ENCODE results near the gene PTPRN2. TPM values are rescaled to one million over a fixed set of nuclear protein-coding genes. Genes with fewer than 3 reads are reported as not detected.
A peak's percentile ranks its signal among the peaks of the same experiment; 100 is the strongest.

PTPRN2 gene
- total RNA-seq, 1 donor from 2014 or later: 32.2 TPM

DNA sequence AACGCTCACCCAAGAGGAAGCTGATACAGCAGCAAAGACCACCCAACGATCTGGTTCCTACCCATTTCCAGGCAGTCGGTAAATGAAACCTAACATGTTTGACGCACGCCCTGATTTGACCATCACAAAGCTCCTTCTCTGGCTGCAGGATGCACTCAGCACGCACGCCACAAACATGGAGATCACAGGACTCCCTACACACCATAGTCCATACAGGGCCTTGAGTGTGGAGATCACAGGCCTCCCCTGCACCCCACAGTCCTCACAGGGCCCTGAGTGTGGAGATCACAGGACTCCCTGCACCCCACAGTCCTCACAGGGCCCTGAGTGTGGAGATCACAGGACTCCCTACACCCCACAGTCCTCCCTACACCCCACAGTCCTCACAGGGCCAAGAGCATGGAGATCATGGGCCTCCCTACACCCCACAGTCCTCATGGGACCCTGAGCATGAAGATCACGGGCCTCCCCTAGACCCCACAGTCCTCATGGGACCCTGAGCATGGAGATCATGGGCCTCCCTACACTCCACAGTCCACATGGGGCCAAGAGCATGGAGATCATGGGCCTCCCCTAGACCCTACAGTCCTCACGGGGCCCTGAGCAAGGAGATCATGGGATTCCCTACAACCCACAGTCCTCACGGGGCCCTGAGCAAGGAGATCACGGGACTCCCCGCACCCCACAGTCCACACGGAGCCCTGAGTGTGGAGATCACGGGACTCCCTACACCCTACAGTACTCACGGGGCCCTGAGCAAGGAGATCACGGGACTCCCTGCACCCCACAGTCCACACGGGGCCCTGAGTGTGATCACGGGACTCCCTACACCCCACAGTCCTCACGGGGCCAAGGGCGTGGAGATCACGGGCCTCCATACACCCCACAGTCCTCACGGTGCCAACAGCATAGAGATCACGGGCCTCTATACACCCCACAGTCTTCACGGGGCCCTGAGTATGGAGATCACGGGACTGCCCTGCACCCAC lies 841.6 kb downstream of the PTPRN2 start:
- no peaks in the 10 kb centered on the region for H3K36me3 Mint-ChIP-seq (ENCODE audit: low read depth)
- H3K4me3 Mint-ChIP-seq: no peak overlapping the region
- H3K9me3 Mint-ChIP-seq: no peaks in the 10 kb centered on the region
- no peak for DNase-seq (ENCODE audit: low read depth, low spot score)
- peaks cover 7% of the 10 kb centered on the region for H3K4me1 Mint-ChIP-seq
- H3K27ac Mint-ChIP-seq (ENCODE audit: unreplicated experiment): peak overlapping the region; percentile 62
- H3K27me3 Mint-ChIP-seq (ENCODE audit: low read depth): peaks cover 2% of the 10 kb centered on the region
- TF ChIP-seq, protein P1, sequence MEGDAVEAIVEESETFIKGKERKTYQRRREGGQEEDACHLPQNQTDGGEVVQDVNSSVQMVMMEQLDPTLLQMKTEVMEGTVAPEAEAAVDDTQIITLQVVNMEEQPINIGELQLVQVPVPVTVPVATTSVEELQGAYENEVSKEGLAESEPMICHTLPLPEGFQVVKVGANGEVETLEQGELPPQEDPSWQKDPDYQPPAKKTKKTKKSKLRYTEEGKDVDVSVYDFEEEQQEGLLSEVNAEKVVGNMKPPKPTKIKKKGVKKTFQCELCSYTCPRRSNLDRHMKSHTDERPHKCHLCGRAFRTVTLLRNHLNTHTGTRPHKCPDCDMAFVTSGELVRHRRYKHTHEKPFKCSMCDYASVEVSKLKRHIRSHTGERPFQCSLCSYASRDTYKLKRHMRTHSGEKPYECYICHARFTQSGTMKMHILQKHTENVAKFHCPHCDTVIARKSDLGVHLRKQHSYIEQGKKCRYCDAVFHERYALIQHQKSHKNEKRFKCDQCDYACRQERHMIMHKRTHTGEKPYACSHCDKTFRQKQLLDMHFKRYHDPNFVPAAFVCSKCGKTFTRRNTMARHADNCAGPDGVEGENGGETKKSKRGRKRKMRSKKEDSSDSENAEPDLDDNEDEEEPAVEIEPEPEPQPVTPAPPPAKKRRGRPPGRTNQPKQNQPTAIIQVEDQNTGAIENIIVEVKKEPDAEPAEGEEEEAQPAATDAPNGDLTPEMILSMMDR (conservative IDR thresholded peaks at IDR 0.05): no peak

DNA sequence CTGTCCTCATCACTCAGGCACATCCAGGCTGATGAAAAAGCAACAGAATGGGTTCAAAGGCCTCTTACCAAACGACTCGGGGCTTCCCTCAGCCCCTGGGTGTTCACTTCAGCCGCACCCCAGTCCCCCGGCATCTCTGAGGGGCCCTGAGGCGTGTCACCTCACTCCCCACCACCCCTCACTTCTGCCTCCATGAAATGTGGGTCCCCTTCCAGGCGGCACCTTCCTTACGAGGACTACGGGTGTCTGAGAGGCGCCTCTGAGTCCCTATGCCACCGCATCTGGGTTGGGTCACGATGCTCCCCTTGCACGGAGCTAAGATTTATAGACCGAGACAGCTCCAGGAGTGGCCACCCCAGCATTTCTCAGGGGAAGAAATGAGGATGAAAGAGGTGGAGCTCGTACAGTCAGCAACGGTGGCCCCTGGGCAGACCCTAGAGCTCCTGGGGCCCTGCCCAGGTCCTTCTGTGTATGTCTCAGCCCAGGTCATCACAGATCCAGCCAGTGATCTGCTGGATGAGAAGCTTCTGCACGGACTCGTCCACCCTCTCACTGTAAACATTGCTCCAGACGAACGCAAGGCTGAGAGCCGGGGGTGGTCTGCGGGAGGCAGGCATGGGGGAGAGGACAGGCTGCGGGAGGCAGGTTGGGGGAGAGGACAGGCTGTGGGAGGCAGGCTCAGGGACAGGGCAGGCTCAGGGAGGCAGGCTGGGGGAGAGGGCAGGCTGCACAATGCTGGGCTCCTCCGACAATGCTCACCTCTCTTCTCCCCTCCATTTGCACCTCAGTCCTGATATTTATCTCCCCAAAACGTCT lies 842.6 kb downstream of the PTPRN2 start:
- no peaks in the 10 kb centered on the region for H3K36me3 Mint-ChIP-seq (ENCODE audit: low read depth)
- peaks cover 2% of the 10 kb centered on the region for H3K27me3 Mint-ChIP-seq (ENCODE audit: low read depth)
- H3K27ac Mint-ChIP-seq (ENCODE audit: unreplicated experiment): no peak overlapping the region
- H3K4me1 Mint-ChIP-seq: peaks cover 5% of the 10 kb centered on the region
- H3K4me3 Mint-ChIP-seq: no peak overlapping the region
- DNase-seq (ENCODE audit: low read depth, low spot score): no peak
- TF ChIP-seq, protein P1 (conservative IDR thresholded peaks at IDR 0.05): no peak
- no peaks in the 10 kb centered on the region for H3K9me3 Mint-ChIP-seq

- Mint-ChIP-seq H3K9me3 (no peaks in the 10 kb centered on the region), H3K36me3 (ENCODE audit: low read depth) (no peaks in the 10 kb centered on the region), H3K27ac (ENCODE audit: unreplicated experiment) (no peak overlapping the region), H3K4me1 (peaks cover 5% of the 10 kb centered on the region), H3K4me3 (no peak overlapping the region), H3K27me3 (ENCODE audit: low read depth) (peaks cover 2% of the 10 kb centered on the region)
- no peak for DNase-seq (ENCODE audit: low read depth, low spot score)
- TF ChIP-seq, protein P1 (conservative IDR thresholded peaks at IDR 0.05): no peak
These were observed 843.7 kb downstream of the PTPRN2 start for GRCh38 chr7:157743781-157744525.

DNA sequence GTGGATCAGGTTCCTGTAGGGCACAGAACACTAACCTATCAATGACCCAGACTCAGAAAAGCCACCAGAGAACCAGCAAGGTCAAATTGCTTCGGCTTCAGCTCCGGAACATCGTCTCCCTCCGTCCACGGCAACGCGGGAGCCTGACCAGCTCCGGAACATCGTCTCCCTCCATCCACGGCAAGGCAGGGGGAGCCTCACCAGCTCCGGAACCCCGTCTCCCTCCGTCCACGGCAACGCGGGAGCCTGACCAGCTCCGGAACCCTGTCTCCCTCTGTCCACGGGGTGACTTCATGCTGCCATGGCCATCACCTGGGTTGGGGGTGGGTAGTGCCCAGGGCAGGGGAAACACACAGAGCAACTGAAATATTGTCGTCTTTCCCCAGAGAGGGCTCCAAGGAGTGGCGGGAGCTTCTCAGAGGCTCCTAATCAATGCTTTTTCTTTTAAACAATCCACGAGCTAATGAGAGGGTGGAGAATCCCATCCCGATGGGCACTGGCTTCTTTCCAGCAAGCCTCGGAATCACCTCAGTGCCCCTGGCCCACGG lies 847.3 kb downstream of the PTPRN2 start:
- H3K27me3 Mint-ChIP-seq (ENCODE audit: low read depth): peaks cover 7% of the 10 kb centered on the region
- no peaks in the 10 kb centered on the region for H3K36me3 Mint-ChIP-seq (ENCODE audit: low read depth)
- H3K9me3 Mint-ChIP-seq: no peaks in the 10 kb centered on the region
- H3K27ac Mint-ChIP-seq (ENCODE audit: unreplicated experiment): no peak overlapping the region
- TF ChIP-seq, protein P1 (conservative IDR thresholded peaks at IDR 0.05): no peak
- DNase-seq (ENCODE audit: low read depth, low spot score): no peak
- H3K4me1 Mint-ChIP-seq: peaks cover 16% of the 10 kb centered on the region
- H3K4me3 Mint-ChIP-seq: no peak overlapping the region

GRCh38 chr7:157739650-157740049 lies 848.0 kb downstream of the PTPRN2 start:
- H3K36me3 Mint-ChIP-seq (ENCODE audit: low read depth): no peaks in the 10 kb centered on the region
- TF ChIP-seq, protein P1 (conservative IDR thresholded peaks at IDR 0.05): no peak
- no peak for DNase-seq (ENCODE audit: low read depth, low spot score)
- H3K27me3 Mint-ChIP-seq (ENCODE audit: low read depth): peaks cover 13% of the 10 kb centered on the region
- no peaks in the 10 kb centered on the region for H3K9me3 Mint-ChIP-seq
- H3K4me3 Mint-ChIP-seq: no peak overlapping the region
- peaks cover 16% of the 10 kb centered on the region for H3K4me1 Mint-ChIP-seq
- H3K27ac Mint-ChIP-seq (ENCODE audit: unreplicated experiment): no peak overlapping the region
